Thyroid gland (tissue), 4 donors: ENCODE data around the gene LRIT1. TPM values are rescaled to one million over a fixed set of nuclear protein-coding genes. Genes with fewer than 3 reads are reported as not detected.

Source experiments
- DNase-seq, 2 donors: peaks; one replicate each; pipeline ENCODE4 v3.0.0-alpha.2; 2019
- H3K27ac ChIP-seq, 3 donors: fragments of 200-600 bp; sonication (generic); 1 replicate in 2 of 3; 2 replicates in 1 of 3; pipeline ENCODE4 v1.5.1; 2016 to 2019; ENCODE audit warnings: mild to moderate bottlenecking in 1 of 3, moderate library complexity in 1 of 3
- H3K27me3 ChIP-seq: fragments of 200-600 bp; sonication (generic); one replicate; pipeline ENCODE4 v1.5.1; 2019
- H3K36me3 ChIP-seq, 2 donors: fragments of 200-600 bp; sonication (generic); one replicate each; pipeline ENCODE4 v1.5.1; 2016 to 2019
- H3K4me1 ChIP-seq, 2 donors: fragments of 200-600 bp; sonication (generic); one replicate each; pipeline ENCODE4 v1.5.1; 2017 to 2019
- H3K4me3 ChIP-seq, 3 donors: fragments of 200-600 bp; sonication (generic); replicated peaks in 1 of 3; 1 replicate in 2 of 3; 2 replicates in 1 of 3; pipeline ENCODE4 v1.5.1; 2016; ENCODE audit warnings: mild to moderate bottlenecking in 1 of 3
- H3K9me3 ChIP-seq: fragments of 200-600 bp; sonication (generic); one replicate; pipeline ENCODE4 v1.5.1; 2017
- POLR2A ChIP-seq, 2 donors: fragments of 450-650 bp; IDR thresholded peaks; one replicate each; pipeline ENCODE4 v1.6.1; 2017; ENCODE audit warnings: antibody characterized with exemption in 2 of 2, mild to moderate bottlenecking in 2 of 2, moderate library complexity in 1 of 2
- WGBS, 2 donors: methylation state at CpG; one replicate each; pipeline ENCODE4 v1.1.5; 2017; 5-methylcytosine and 5-hydroxymethylcytosine counted together
- intact Hi-C: fragments of 100-400 bp; cut with DNase I; formaldehyde crosslinking; loops from one replicate; pipeline ENCODE4 v1.15.1; 2023
- total RNA-seq, 4 donors: library from RNA; depleted of rRNA; stranded (reverse); fragments of >200 nt; gene quantifications; one replicate each; pipeline ENCODE4 v1.2.3, GENCODE V29; 2016
- TF ChIP-seq, protein P1 (sequence below), 6 experiments: fragments of 200-600 bp in 3 of 6; fragments of 450-650 bp in 3 of 6; sonication (generic) in 3 of 6; IDR thresholded peaks; one replicate each; pipeline ENCODE4 v1.5.1; 2016 to 2019; ENCODE audit warnings: antibody characterized with exemption in 6 of 6, mild to moderate bottlenecking in 2 of 6, inconsistent platforms in 1 of 6, moderate library complexity in 1 of 6

LRIT1 gene
- total RNA-seq, 4 donors from 2014 or later, result not detected

GRCh38 chr10:84200537-84201243, 40.7 kb downstream of the LRIT1 start:
- Histone ChIP-seq H3K27me3 (no peaks in the 10 kb centered on the region), H3K9me3 (no peaks in the 10 kb centered on the region), H3K4me1 (peaks cover 0 to 11% of the 10 kb centered on the region in 2 donors), H3K36me3 (no peaks in the 10 kb centered on the region), H3K27ac (no peak overlapping the region), H3K4me3 (no peak overlapping the region)
- WGBS, 2 donors, result 82 to 86% methylated on average over 11 of the region's 11 CpGs
- DNase-seq, result no peak
- intact Hi-C loops, result no loop called here
- TF ChIP-seq POLR2A (IDR thresholded peaks at IDR 0.05), result no peak
- TF ChIP-seq, protein P1, sequence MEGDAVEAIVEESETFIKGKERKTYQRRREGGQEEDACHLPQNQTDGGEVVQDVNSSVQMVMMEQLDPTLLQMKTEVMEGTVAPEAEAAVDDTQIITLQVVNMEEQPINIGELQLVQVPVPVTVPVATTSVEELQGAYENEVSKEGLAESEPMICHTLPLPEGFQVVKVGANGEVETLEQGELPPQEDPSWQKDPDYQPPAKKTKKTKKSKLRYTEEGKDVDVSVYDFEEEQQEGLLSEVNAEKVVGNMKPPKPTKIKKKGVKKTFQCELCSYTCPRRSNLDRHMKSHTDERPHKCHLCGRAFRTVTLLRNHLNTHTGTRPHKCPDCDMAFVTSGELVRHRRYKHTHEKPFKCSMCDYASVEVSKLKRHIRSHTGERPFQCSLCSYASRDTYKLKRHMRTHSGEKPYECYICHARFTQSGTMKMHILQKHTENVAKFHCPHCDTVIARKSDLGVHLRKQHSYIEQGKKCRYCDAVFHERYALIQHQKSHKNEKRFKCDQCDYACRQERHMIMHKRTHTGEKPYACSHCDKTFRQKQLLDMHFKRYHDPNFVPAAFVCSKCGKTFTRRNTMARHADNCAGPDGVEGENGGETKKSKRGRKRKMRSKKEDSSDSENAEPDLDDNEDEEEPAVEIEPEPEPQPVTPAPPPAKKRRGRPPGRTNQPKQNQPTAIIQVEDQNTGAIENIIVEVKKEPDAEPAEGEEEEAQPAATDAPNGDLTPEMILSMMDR (IDR thresholded peaks at IDR 0.05), result no peak

DNA sequence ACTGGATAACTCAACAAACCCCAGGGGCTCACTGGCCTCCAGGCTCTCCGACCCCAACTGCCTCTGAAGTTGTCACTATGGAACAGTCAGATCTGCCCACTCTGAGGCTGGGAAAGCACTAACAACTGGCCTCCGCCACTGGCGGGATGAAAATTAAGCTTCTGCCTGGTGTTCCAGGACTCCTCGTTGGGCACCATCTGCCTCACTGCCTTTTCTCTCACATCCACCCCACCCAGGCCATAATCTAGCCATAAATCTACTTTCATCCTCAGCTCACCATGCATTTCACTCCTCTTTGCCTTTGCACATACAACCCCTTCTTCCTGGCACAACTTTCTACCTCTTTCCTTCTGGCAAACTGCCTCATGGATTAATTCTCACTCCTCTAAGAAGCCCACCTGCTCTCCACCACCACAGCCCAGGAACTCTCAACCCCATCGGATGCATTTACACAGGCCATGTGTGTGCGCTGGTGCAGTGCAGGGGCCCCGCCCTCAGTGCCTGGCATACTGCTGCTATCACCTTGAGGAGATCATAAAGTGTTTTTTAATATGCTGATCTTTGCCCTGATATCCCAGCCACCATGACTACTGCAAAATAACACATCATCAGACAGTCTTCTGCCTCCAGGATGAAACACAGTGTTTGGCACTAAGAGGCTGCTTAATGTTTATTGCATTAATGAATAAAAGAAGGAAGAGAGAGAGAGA, 43.0 kb downstream of the LRIT1 start:
- DNase-seq, result no peak
- H3K27me3 ChIP-seq, result no peaks in the 10 kb centered on the region
- H3K4me3 ChIP-seq, result no peak overlapping the region
- no peak overlapping the region for H3K27ac ChIP-seq
- H3K9me3 ChIP-seq, result no peaks in the 10 kb centered on the region
- TF ChIP-seq, protein P1 (IDR thresholded peaks at IDR 0.05), result no peak
- TF ChIP-seq POLR2A (IDR thresholded peaks at IDR 0.05), result no peak
- intact Hi-C loops, result no loop called here
- peaks cover 3 to 26% of the 10 kb centered on the region in 2 donors for H3K4me1 ChIP-seq
- 84 to 88% methylated on average over 7 of the region's 7 CpGs for WGBS, 2 donors
- no peaks in the 10 kb centered on the region for H3K36me3 ChIP-seq

DNA sequence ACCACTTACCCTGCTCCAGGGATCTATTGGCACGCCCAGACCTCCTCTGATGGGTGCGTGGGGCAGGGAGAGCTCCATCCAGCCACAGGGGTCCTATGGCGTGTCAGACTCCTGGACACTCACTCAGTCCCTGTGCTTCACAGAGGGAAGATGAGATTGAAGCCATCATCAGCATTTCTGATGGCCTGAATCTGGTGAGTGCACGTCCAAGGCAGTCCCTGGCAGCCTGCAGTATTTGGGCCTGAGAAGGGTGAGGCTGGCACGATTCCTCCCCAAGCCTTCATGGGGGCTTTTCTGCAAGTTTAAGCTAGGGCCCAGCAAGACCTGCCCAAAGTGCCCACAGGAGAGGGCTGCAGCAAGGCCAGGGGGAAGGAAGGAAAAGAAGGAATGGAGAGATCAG, 43.7 kb downstream of the LRIT1 start:
- Histone ChIP-seq H3K4me3 (no peak overlapping the region), H3K36me3 (no peaks in the 10 kb centered on the region), H3K27me3 (no peaks in the 10 kb centered on the region), H3K9me3 (no peaks in the 10 kb centered on the region), H3K4me1 (peaks cover 3 to 26% of the 10 kb centered on the region in 2 donors), H3K27ac (no peak overlapping the region)
- intact Hi-C loops, result no loop called here
- TF ChIP-seq, protein P1 (IDR thresholded peaks at IDR 0.05), result no peak
- no peak for TF ChIP-seq POLR2A (IDR thresholded peaks at IDR 0.05)
- WGBS, 2 donors, result 70 to 86% methylated on average over 5 of the region's 5 CpGs
- no peak for DNase-seq

GRCh38 chr10:84196941-84197340, 44.4 kb downstream of the LRIT1 start:
- H3K9me3 ChIP-seq, result no peaks in the 10 kb centered on the region
- no peak overlapping the region for H3K27ac ChIP-seq
- intact Hi-C loops, result no loop called here
- peaks cover 3 to 26% of the 10 kb centered on the region in 2 donors for H3K4me1 ChIP-seq
- H3K36me3 ChIP-seq, result no peaks in the 10 kb centered on the region
- H3K4me3 ChIP-seq, result no peak overlapping the region
- WGBS, 2 donors, result 42 to 57% methylated on average over 5 of the region's 5 CpGs
- peak; percentile 83 to 88 for DNase-seq
- no peak for TF ChIP-seq POLR2A (IDR thresholded peaks at IDR 0.05)
- TF ChIP-seq, protein P1 (IDR thresholded peaks at IDR 0.05), result no peak
- H3K27me3 ChIP-seq, result no peaks in the 10 kb centered on the region

DNA sequence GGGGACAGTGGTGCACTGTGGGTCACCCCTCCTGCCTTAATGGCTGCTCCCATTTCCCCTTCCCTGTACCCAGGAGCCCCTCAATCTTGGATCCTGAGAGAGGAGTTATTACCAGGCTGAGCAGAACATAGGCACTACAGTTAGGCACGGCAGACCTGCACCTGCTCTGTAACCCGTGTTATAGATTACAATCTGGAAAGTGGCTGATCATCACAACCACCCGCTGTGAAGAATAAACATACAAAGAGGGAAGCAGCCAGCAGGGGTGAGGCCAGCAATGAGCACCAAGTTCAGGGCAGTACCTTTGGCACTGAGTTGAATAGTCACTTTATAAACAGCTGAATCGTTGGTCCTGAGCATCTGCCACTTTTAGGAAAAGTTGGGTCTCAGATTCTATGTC, 45.3 kb downstream of the LRIT1 start:
- Histone ChIP-seq H3K4me1 (peaks cover 3 to 26% of the 10 kb centered on the region in 2 donors), H3K9me3 (no peaks in the 10 kb centered on the region), H3K4me3 (no peak overlapping the region), H3K27ac (no peak overlapping the region), H3K36me3 (no peaks in the 10 kb centered on the region), H3K27me3 (no peaks in the 10 kb centered on the region)
- 24 to 29% methylated on average over 4 of the region's 4 CpGs for WGBS, 2 donors
- no peak for DNase-seq
- no peak for TF ChIP-seq POLR2A (IDR thresholded peaks at IDR 0.05)
- TF ChIP-seq, protein P1 (IDR thresholded peaks at IDR 0.05), result no peak
- intact Hi-C loops, result no loop called here
